B cell (primary cell): ENCODE data around the gene CMTM8. TPM values are rescaled to one million over a fixed set of nuclear protein-coding genes. Genes with fewer than 3 reads are reported as not detected.

Experiments
- ATAC-seq: fragments of 200-7000 bp; cut with Tn5 transposase; one replicate; pipeline ENCODE4 v1.10.0; 2021; ENCODE audit warnings: low read depth, mild to moderate bottlenecking, moderate number of reproducible peaks, moderate library complexity
- CTCF ChIA-PET: fragments of 350-600 bp; sonication (Branson Sonifier 250); formaldehyde crosslinking; loops from one replicate; lab custom pipeline; 2021; ENCODE audit warnings: antibody characterized with exemption, inconsistent platforms; lab: Charles Lee
- POLR2A ChIA-PET: fragments of 350-600 bp; sonication (Branson Sonifier 250); formaldehyde crosslinking; loops from one replicate; lab custom pipeline; 2021; ENCODE audit warnings: antibody characterized with exemption; lab: Charles Lee
- DNase-seq: peaks from one replicate; pipeline ENCODE4 v3.0.0; 2013
- H2AFZ ChIP-seq: 2 replicates; pipeline ENCODE4 v1.6.1; 2012; ENCODE audit warnings: mild to moderate bottlenecking, low read depth, low read length; ENCODE audit not compliant: insufficient read depth, poor library complexity, severe bottlenecking
- H3K27ac ChIP-seq, 2 donors: 1 replicate in 1 of 2; 2 replicates in 1 of 2; pipeline ENCODE4 v1.5.1; 2012 to 2013; ENCODE audit warnings: low read length in 2 of 2, mild to moderate bottlenecking in 2 of 2, moderate library complexity in 1 of 2
- H3K27me3 ChIP-seq, 4 experiments: fragments of 200-600 bp in 1 of 4; sonication (generic) in 1 of 4; replicated peaks in 1 of 4; 1 replicate in 2 of 4; 2 replicates in 2 of 4; pipeline versions ENCODE4 v1.6.1 to v1.7.0; 2013 to 2016; ENCODE audit warnings: low read length in 3 of 4, mild to moderate bottlenecking in 2 of 4, mixed read lengths in 1 of 4, moderate library complexity in 1 of 4; ENCODE audit not compliant: insufficient read depth in 4 of 4, control insufficient read depth in 3 of 4; ENCODE audit errors: control extremely low read depth in 1 of 4
- H3K36me3 ChIP-seq, 2 experiments: replicated peaks in 1 of 2; 1 replicate in 1 of 2; 2 replicates in 1 of 2; pipeline versions ENCODE4 v1.6.1 to v1.7.1; 2013; ENCODE audit warnings: low read length in 1 of 2; ENCODE audit not compliant: insufficient read depth in 2 of 2, control insufficient read depth in 1 of 2; ENCODE audit errors: control extremely low read depth in 1 of 2, extremely low read depth in 1 of 2
- H3K4me1 ChIP-seq, 2 donors: fragments of 200-600 bp in 1 of 2; sonication (generic) in 1 of 2; 1 replicate in 1 of 2; 2 replicates in 1 of 2; pipeline versions ENCODE4 v1.5.1 to v1.6.1; 2013 to 2017; ENCODE audit warnings: low read length in 2 of 2; ENCODE audit not compliant: control insufficient read depth in 2 of 2, insufficient read depth in 2 of 2
- H3K4me2 ChIP-seq: replicated peaks from 2 replicates; pipeline ENCODE3; 2012; ENCODE audit warnings: mild to moderate bottlenecking, low read depth, low read length; ENCODE audit not compliant: poor library complexity, severe bottlenecking
- H3K4me3 ChIP-seq, 5 experiments: fragments of 200-600 bp in 1 of 5; sonication (generic) in 1 of 5; 1 replicate in 3 of 5; 2 replicates in 2 of 5; pipeline versions ENCODE4 v1.5.1 to v1.7.0; 2011 to 2016; ENCODE audit warnings: low read length in 4 of 5, mild to moderate bottlenecking in 4 of 5, low read depth in 2 of 5, control low read depth in 1 of 5, moderate library complexity in 1 of 5; ENCODE audit not compliant: insufficient read depth in 1 of 5; ENCODE audit errors: control extremely low read depth in 1 of 5, extremely low read depth in 1 of 5
- H3K79me2 ChIP-seq: fragments of 200-600 bp; sonication (generic); one replicate; pipeline ENCODE4 v1.6.0; 2016; ENCODE audit warnings: low read length; ENCODE audit not compliant: control insufficient read depth, insufficient read depth
- H3K9ac ChIP-seq: fragments of 200-600 bp; sonication (generic); 2 replicates; pipeline ENCODE4 v1.6.1; 2017; ENCODE audit warnings: mild to moderate bottlenecking, low read length, moderate library complexity
- H3K9me3 ChIP-seq, 3 donors: one replicate each; pipeline versions ENCODE4 v1.6.1 to v1.7.1; 2013; ENCODE audit warnings: low read length in 2 of 3; ENCODE audit not compliant: control insufficient read depth in 2 of 3, insufficient read depth in 1 of 3; ENCODE audit errors: control extremely low read depth in 1 of 3
- H4K20me1 ChIP-seq: 2 replicates; pipeline ENCODE4 v1.6.0; 2012; ENCODE audit warnings: mild to moderate bottlenecking, low read length; ENCODE audit not compliant: insufficient read depth, control insufficient read depth, poor library complexity, severe bottlenecking
- H3K27ac Mint-ChIP-seq: one replicate; pipeline ENCODE4 v1.8.0; 2021; ENCODE audit warnings: mixed read lengths
- H3K27me3 Mint-ChIP-seq: one replicate; pipeline ENCODE4 v1.8.0; 2021; ENCODE audit warnings: mixed read lengths
- H3K4me1 Mint-ChIP-seq: one replicate; pipeline ENCODE4 v1.8.0; 2021; ENCODE audit warnings: mixed read lengths
- H3K4me3 Mint-ChIP-seq: one replicate; pipeline ENCODE4 v1.8.0; 2021; ENCODE audit warnings: mixed read lengths
- H3K9me3 Mint-ChIP-seq: one replicate; pipeline ENCODE4 v1.8.0; 2022; ENCODE audit warnings: mixed read lengths; ENCODE audit not compliant: insufficient read depth
- EZH2 ChIP-seq: IDR thresholded peaks from 2 replicates; pipeline ENCODE4 v1.6.1; 2012; ENCODE audit warnings: borderline replicate concordance, low read depth, mild to moderate bottlenecking, moderate library complexity, low read length; ENCODE audit not compliant: insufficient read depth, poor library complexity, severe bottlenecking
- WGBS: methylation state at CpG from one replicate; pipeline ENCODE4 v1.1.5; 2013; ENCODE audit warnings: missing lambda C conversion rate; ENCODE audit not compliant: insufficient coverage; 5-methylcytosine and 5-hydroxymethylcytosine counted together
- intact Hi-C: fragments of 100-400 bp; cut with micrococcal nuclease; formaldehyde crosslinking; loops from one replicate; pipeline ENCODE4 v1.10.0; 2022
- polyA plus RNA-seq: library from polyadenylated mRNA; depleted of rRNA; stranded (reverse); fragments of >200 nt; gene quantifications from 2 replicates; pipeline ENCODE4 v1.2.3, GENCODE V29; 2012
- total RNA-seq, 2 donors: library from RNA; stranded (reverse); fragments of 120-200 nt in 1 of 2; gene quantifications; 1 replicate in 1 of 2; 2 replicates in 1 of 2; pipeline versions ENCODE4 v1.2.3 to v1.2.4, GENCODE V29; 2013 to 2022
- TF ChIP-seq, protein P1 (sequence below): fragments of 200-600 bp; IDR thresholded peaks from one replicate; pipeline ENCODE4 v1.8.0; 2022; ENCODE audit warnings: antibody characterized with exemption, mild to moderate bottlenecking

Gene CMTM8
- total and polyA plus RNA-seq, 2 donors (not counting 1 experiment from before 2014, with no cell fraction given) = 0.25 to 0.28 TPM

DNA sequence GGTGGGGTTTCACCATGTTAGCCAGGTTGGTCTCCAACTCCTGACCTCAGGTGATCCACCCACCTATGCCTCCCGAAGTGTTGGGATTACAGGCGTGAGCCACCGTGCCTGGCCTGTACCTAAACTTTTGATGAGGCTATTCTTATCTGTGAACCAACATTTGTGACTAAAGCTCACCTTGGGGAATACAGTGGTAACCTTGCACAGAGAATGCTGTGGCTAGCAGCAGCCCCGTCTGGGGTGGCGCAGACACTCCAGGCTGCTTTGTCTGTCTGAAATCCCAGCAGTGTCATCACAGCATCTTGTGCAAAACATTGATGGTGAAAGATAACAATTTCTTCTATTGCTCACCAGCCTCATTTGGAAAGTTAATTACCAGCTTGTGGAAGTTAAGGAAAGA lies 58.9 kb downstream of the CMTM8 start:
- ATAC-seq = no peak

DNA sequence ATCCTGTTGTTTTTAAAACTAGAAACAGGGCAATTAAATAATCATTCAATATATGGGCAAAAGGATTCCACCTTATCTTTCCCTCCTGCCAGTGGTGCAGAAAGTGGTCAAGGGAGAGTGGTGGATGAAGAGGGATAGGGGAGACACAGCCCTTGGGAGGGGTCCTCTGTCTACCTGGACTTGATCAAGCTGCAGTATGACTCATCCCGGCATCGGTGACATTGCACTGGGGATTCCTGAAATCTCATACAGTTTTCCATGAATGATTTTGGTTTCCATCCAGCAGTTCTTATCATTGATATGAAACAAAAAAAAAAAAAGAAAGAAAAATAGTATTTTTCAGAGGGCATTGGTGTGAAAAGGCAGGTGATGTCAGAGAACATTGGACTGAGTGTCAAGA lies 62.9 kb downstream of the CMTM8 start:
- Histone ChIP-seq H3K4me3 (no peak overlapping the region), H3K9me3 (no peaks in the 10 kb centered on the region), H3K4me2 (no peak overlapping the region), H3K27ac (no peak overlapping the region), H4K20me1 (no peaks in the 10 kb centered on the region), H3K4me1 (peaks cover 5% of the 10 kb centered on the region in 2 donors), H3K36me3 (no peaks in the 10 kb centered on the region), H2AFZ (no peak overlapping the region), H3K79me2 (no peaks in the 10 kb centered on the region), H3K27me3 (no peaks in the 10 kb centered on the region), H3K9ac (no peak overlapping the region)
- Mint-ChIP-seq H3K27me3 (peaks cover 4% of the 10 kb centered on the region), H3K9me3 (no peaks in the 10 kb centered on the region), H3K4me1 (peaks cover 7% of the 10 kb centered on the region), H3K27ac (no peak overlapping the region), H3K4me3 (no peak overlapping the region)
- intact Hi-C loops = no loop called here
- WGBS = no CpG with 5 or more reads among the region's 2 CpGs
- ChIA-PET CTCF (interaction anchor here (1.0 to 2.3 kb wide), 5 partner anchors 9 to 166 kb away, joined by 3 to 5 read pairs (median 3); no protein-coding TSS in a partner anchor), POLR2A (no interaction called here)
- TF ChIP-seq, protein P1, sequence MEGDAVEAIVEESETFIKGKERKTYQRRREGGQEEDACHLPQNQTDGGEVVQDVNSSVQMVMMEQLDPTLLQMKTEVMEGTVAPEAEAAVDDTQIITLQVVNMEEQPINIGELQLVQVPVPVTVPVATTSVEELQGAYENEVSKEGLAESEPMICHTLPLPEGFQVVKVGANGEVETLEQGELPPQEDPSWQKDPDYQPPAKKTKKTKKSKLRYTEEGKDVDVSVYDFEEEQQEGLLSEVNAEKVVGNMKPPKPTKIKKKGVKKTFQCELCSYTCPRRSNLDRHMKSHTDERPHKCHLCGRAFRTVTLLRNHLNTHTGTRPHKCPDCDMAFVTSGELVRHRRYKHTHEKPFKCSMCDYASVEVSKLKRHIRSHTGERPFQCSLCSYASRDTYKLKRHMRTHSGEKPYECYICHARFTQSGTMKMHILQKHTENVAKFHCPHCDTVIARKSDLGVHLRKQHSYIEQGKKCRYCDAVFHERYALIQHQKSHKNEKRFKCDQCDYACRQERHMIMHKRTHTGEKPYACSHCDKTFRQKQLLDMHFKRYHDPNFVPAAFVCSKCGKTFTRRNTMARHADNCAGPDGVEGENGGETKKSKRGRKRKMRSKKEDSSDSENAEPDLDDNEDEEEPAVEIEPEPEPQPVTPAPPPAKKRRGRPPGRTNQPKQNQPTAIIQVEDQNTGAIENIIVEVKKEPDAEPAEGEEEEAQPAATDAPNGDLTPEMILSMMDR = no peak
- TF ChIP-seq EZH2 = no peak
- DNase-seq (no peak), ATAC-seq (no peak)

More for the DNA sequence above, 58.9 kb downstream of the CMTM8 start:
- TF ChIP-seq, protein P1 = no peak
- no peak for TF ChIP-seq EZH2
- Histone ChIP-seq H2AFZ (no peak overlapping the region), H3K9ac (no peak overlapping the region), H3K79me2 (no peaks in the 10 kb centered on the region), H4K20me1 (no peaks in the 10 kb centered on the region), H3K4me3 (no peak overlapping the region), H3K27me3 (no peaks in the 10 kb centered on the region), H3K4me1 (peaks cover 6 to 7% of the 10 kb centered on the region in 2 donors), H3K9me3 (no peaks in the 10 kb centered on the region), H3K36me3 (no peaks in the 10 kb centered on the region), H3K4me2 (no peak overlapping the region), H3K27ac (no peak overlapping the region)
- H3K27ac Mint-ChIP-seq = no peak overlapping the region
- H3K27me3 Mint-ChIP-seq = peaks cover 3% of the 10 kb centered on the region
- H3K4me1 Mint-ChIP-seq = peaks cover 5% of the 10 kb centered on the region
- intact Hi-C loops = loop anchor here (2.0 to 5.0 kb wide), 2 partner anchors 77 to 120 kb away; no protein-coding TSS in a partner anchor
- ChIA-PET POLR2A (interaction anchor here (0.7 kb wide), 1 partner anchor 257 kb away, joined by 5 read pairs; no protein-coding TSS in a partner anchor), CTCF (interaction anchor here (0.6 to 4.7 kb wide), 17 partner anchors 10 to 366 kb away, joined by 3 to 69 read pairs (median 6); partner anchors contain the start of gene CMTM6)
- no peaks in the 10 kb centered on the region for H3K9me3 Mint-ChIP-seq
- H3K4me3 Mint-ChIP-seq = no peak overlapping the region
- DNase-seq = no peak
- 79% methylated on average over 5 of the region's 5 CpGs for WGBS
